Body of pancreas (tissue), 4 donors: Measurements from ENCODE around the gene MRAP.

Experiments
- CTCF ChIP-seq, 7 experiments: fragments of 450-650 bp in 4 of 7; fragments of 200-600 bp in 3 of 7; sonication (generic) in 3 of 7; IDR thresholded peaks; one replicate each; pipeline ENCODE4 v1.5.1; 2016 to 2019; ENCODE audit warnings: antibody characterized with exemption in 7 of 7
- POLR2A ChIP-seq, 3 donors: fragments of 450-650 bp; IDR thresholded peaks; one replicate each; pipeline ENCODE4 v1.6.1; 2016; ENCODE audit warnings: antibody characterized with exemption in 3 of 3, mild to moderate bottlenecking in 2 of 3

- TF ChIP-seq CTCF (IDR thresholded peaks at IDR 0.05) (no peak), POLR2A (IDR thresholded peaks at IDR 0.05) (no peak)
These were observed 37.2 kb downstream of the MRAP start for GRCh38 chr21:32335601-32336575.
